Left renal cortex interstitium (tissue), 4 donors: Measurements from ENCODE around the gene PCDH15. TPM values are rescaled to one million over a fixed set of nuclear protein-coding genes. Genes with fewer than 3 reads are reported as not detected.

Experiments
- DNase-seq, 4 donors: peaks; one replicate each; pipeline ENCODE4 v3.0.0-alpha.2; 2013; ENCODE audit warnings: low read depth in 4 of 4, low spot score in 2 of 4, missing footprints in 1 of 4
- polyA plus RNA-seq, 4 donors: library from polyadenylated mRNA; unstranded; fragments of 120-200 nt; gene quantifications; one replicate each; pipeline ENCODE4 v1.2.1, GENCODE V29; 2013; ENCODE audit not compliant: insufficient read length in 4 of 4

Gene PCDH15
- polyA plus RNA-seq, 4 donors: 5.9 to 13.4 (median 8.0) TPM

DNA sequence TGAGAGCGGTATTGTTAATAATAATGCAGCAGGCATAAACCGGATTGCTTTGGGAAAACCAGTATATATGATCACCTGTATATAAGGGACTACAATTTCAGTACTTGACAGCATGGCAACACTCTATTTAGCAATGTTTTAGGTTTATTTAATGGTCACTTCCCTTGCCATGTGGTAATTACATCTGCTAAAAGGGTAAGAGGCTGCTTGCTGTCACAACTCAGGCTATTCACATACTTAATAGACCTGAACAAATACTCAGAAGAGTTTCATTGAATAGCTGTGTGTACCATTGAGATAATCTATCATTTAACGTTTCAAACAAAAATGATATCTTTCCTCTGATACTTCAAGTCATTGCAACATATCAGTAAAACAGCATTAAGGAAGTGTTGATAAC lies 90.1 kb downstream of the PCDH15 start:
- no peak for DNase-seq

GRCh38 chr10:54708591-54708990 lies 92.4 kb downstream of the PCDH15 start:
- DNase-seq: no peak

- DNase-seq: no peak
Observed at GRCh38 chr10:54708021-54708420, 93.0 kb downstream of the PCDH15 start.

DNA sequence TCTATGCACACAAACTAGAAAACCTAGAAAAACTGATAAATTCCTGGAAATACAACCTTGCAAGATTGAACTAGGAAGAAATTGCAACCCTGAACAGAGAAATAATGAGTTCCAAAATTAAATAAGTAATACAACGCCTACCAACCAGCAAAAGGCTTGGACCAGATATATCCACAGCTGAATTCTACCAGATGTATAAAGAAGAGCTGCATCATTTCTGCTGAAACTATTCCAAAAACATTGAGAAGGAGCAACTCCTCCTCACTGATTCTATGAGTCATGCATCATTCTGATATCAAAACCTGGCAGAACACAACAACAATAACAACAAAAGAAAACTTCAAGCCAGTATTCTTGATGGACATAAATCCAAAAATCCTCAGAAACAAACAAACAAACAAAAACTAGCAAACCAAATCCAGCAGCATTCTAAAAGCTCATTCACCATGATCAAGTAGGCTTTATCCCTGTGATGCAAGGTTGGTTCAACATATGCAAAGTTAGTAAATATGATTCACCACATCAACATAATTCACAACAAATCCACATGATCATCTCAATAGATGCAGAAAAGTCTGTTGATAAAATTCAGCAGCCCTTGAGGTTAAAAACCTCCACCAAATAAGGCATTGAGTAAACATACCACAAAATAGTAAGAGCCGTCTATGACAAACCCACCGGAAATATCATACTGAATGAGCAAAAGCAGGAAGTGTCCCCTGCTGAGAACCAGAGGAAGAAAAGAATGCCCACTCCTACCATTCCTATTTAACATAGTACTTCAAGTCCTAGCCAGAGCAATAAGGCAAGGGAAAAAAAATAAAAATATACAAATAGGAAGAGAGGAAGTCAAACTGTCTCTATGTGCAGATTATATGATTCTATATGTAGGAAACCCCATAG lies 98.2 kb downstream of the PCDH15 start:
- no peak for DNase-seq

GRCh38 chr10:54691331-54691730 lies 109.7 kb downstream of the PCDH15 start:
- no peak for DNase-seq

- no peak for DNase-seq
Observed at GRCh38 chr10:54682554-54682953, 118.5 kb downstream of the PCDH15 start.

GRCh38 chr10:54681136-54681535 lies 119.9 kb downstream of the PCDH15 start:
- DNase-seq: no peak

GRCh38 chr10:54667136-54667535 lies 133.9 kb downstream of the PCDH15 start:
- no peak for DNase-seq

DNA sequence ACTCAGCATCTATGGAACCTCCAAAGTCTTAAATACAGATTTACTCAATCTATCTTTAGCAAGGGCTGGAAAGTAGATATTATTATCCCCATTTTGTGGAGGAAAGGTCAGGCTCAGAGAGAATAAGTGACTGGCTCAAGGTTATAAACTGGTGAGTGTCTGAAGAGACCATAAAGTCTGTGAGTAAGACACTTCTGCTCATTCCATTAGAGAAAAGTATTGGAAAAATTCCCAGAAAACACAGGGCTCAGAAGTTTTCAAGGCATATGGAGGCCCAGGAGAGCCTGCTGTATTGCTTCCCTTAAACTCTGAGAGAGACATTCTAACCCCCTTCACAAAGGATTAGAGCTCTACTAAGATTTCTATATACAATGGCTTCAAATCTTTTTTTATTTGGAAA lies 134.8 kb downstream of the PCDH15 start:
- no peak for DNase-seq

GRCh38 chr10:54665095-54665494 lies 135.9 kb downstream of the PCDH15 start:
- no peak for DNase-seq

DNA sequence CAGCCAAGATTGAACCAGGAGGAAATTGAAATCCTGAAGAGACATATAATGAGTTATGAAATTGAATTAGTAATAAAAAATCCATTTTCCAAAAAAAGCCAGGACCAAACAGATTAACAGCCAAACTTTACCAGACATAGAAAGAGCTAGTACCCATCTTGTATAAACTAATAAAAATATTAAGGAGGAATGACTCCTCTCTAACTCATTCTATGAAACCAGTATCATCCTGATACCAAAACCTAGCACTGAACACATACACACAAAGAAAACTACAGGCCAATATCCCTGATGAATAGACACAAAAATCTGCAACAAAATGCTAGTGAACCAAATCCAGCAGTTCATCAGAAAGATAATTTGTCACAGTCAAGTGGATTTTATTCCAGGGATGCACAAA lies 140.6 kb downstream of the PCDH15 start:
- DNase-seq: no peak

DNA sequence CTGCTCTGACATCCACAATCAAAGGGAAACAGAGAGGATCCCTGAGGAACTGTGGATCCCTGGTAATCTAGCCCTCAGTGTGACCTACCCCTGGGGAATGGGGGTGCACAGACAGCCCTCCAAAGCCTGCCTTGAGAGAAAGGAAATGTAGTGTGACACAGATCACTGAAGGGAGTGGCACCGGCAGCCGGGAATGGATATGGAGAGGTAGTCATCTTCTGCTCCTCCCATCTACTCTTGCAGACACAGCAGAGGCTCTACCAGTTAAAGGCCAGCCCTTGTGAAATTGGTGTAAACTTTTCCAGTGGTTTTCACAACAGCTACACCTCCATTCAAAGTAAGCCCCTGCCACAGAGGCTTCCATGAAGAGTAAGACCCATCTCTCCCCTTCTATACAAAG lies 144.4 kb downstream of the PCDH15 start:
- no peak for DNase-seq

GRCh38 chr10:54653518-54653917 lies 147.5 kb downstream of the PCDH15 start:
- no peak for DNase-seq

- no peak for DNase-seq
Observed at GRCh38 chr10:54650547-54650946, 150.5 kb downstream of the PCDH15 start.

DNA sequence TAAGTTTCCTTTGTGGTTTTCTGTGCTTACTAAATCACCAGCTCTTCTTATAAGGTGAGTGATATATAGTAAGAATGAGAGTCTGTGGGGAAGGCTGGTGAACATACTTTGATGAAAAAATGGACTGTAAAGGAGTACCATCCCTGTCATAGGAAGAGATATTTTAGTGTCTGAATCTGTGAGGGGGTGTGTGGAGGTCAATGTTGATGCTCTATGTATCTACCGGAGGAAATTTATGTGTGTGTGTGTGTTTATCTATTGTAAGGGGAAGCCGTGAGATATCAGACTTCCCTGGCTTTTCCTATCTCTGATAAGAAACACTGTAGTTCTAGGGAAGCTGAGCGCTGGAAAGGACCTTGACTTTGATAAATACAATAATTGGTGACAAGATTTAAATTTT lies 179.0 kb downstream of the PCDH15 start:
- DNase-seq: no peak

DNA sequence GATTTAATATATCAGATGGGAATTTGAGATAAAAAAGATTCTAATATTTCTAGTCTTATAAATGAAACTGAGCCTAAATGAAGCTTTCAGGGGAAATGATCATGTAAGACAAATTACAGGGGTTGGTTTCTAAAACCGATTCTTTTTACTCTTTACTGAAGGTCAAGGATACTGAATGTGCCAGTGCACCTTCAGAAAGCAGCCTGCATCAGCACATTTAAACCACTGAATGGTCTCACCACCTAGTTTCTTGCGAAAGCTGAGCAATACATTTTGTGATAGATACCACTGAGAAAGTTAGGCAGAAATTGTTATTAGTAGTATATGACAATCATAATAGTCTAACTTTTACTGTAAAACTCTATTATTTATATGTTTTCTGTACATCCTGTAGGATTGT lies 180.7 kb downstream of the PCDH15 start:
- DNase-seq: no peak

DNA sequence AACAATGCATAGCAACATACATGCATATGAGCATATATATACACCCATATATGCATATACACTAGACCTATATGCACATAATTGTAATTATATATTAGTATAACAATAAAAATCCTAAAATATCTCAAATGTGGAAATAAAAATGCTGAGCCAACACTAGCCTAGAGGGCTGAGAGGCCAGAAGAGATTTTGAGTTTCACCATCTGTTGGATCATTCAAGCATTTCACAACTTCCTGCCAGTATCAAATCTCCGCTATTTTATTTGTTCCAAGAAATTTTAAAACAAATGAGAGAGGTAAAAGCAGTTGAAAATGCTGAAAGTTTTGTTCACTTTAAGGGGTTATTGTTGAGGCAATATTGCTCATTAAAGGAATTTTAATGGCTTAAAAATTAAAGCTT lies 187.0 kb downstream of the PCDH15 start:
- no peak for DNase-seq

- DNase-seq: no peak
Observed at GRCh38 chr10:54613162-54613561, 187.9 kb downstream of the PCDH15 start.

DNA sequence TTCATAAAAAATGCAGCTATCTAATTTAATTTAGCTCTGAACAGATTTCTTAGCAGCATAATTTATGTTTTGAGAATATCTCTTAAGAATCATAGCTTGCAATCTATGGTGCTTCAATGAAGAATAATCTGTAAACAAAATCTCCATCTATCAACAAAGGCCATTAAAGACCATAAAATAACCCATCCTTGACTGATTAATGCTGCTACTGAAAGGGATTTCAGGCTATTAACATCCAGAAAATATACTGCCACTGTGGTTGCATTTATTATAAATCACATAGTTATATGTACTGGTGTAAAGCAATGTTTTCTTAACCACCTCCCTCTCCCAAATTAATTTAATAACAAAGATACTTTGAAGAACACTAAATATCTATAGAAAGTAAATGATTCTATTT lies 191.6 kb downstream of the PCDH15 start:
- DNase-seq: no peak

GRCh38 chr10:54607983-54608382 lies 193.0 kb downstream of the PCDH15 start:
- DNase-seq: no peak

DNA sequence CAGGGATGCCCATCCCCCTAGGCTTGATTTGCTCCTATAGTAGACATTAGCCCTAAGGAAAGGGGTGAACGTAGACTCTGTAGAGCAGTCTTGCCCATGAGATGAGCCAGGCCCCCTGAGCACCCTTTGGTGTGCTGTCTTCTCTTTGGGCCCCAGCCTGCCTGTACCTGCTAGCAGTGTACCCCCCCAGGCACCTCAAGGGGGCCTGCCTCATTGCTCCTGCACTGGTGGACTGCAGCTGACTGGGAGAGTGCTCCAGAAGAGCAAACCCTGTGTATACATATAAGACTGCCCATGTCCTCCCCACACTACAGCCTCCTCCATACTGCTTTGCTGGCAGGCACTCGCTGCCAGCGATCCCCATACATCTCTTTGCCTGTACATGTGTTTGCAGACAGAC lies 206.7 kb downstream of the PCDH15 start:
- no peak for DNase-seq

- no peak for DNase-seq
Observed at GRCh38 chr10:54587971-54588370, 213.1 kb downstream of the PCDH15 start.

- no peak for DNase-seq
Observed at GRCh38 chr10:54585572-54585971, 215.5 kb downstream of the PCDH15 start.
